H1 (cell line): Measurements from ENCODE around the gene ING4.
A peak's percentile ranks its signal among the peaks of the same experiment; 100 is the strongest.

ENCODE experiments used
- BRCA1 ChIP-seq: IDR thresholded peaks from 2 replicates; pipeline ENCODE4 v1.6.1; 2012; ENCODE audit warnings: low read depth, low read length, improper control_type of control experiment
- CBX8 ChIP-seq: fragments of 300-800, 300-1000 bp; sonication (generic); IDR thresholded peaks from 2 replicates; pipeline ENCODE4 v1.7.1; 2016; ENCODE audit warnings: low read depth, low read length, borderline replicate concordance
- EP300 ChIP-seq, 2 experiments: IDR thresholded peaks; 1 replicate in 1 of 2; 2 replicates in 1 of 2; pipeline ENCODE4 v1.6.1; 2011 to 2012; ENCODE audit warnings: low read depth in 2 of 2, low read length in 2 of 2, mild to moderate bottlenecking in 2 of 2, borderline replicate concordance in 1 of 2, inconsistent platforms in 1 of 2, moderate library complexity in 1 of 2
- NRF1 ChIP-seq: IDR thresholded peaks from 2 replicates; pipeline ENCODE4 v1.6.1; 2011; ENCODE audit warnings: mild to moderate bottlenecking, low read depth, low read length, improper control_type of control experiment
- POLR2A ChIP-seq, 2 experiments: IDR thresholded peaks; 1 replicate in 1 of 2; 2 replicates in 1 of 2; pipeline ENCODE4 v1.6.1; 2011; ENCODE audit warnings: low read depth in 2 of 2, low read length in 2 of 2, mild to moderate bottlenecking in 2 of 2; ENCODE audit errors: control extremely low read depth in 1 of 2
- POLR2AphosphoS5 ChIP-seq: IDR thresholded peaks from 2 replicates; pipeline ENCODE4 v1.6.1; 2011; ENCODE audit warnings: low read depth, low read length
- RAD21 ChIP-seq, 2 experiments: IDR thresholded peaks in 1 of 2; conservative IDR thresholded peaks in 1 of 2; 2 replicates each; pipeline ENCODE4 v1.6.1; 2011; ENCODE audit warnings: low read depth in 2 of 2, low read length in 2 of 2, improper control_type of control experiment in 1 of 2, inconsistent platforms in 1 of 2, mild to moderate bottlenecking in 1 of 2, moderate library complexity in 1 of 2
- RFX5 ChIP-seq: IDR thresholded peaks from 2 replicates; pipeline ENCODE4 v1.6.1; 2011; ENCODE audit warnings: low read depth, low read length, improper control_type of control experiment, borderline replicate concordance
- SP1 ChIP-seq: IDR thresholded peaks from 2 replicates; pipeline ENCODE4 v1.6.1; 2011; ENCODE audit warnings: low read depth, low read length
- YY1 ChIP-seq: IDR thresholded peaks from 2 replicates; pipeline ENCODE4 v1.6.1; 2011; ENCODE audit warnings: low read depth, mild to moderate bottlenecking, low read length
- TF ChIP-seq, protein P1 (sequence below), 3 experiments: IDR thresholded peaks; 1 replicate in 2 of 3; 2 replicates in 1 of 3; pipeline versions ENCODE4 v1.5.1 to v1.6.1; 2011; ENCODE audit warnings: low read length in 3 of 3, mild to moderate bottlenecking in 3 of 3, inconsistent platforms in 2 of 3, low read depth in 1 of 3, moderate library complexity in 1 of 3; ENCODE audit not compliant: insufficient read depth in 1 of 3; ENCODE audit errors: control extremely low read depth in 1 of 3
- TF ChIP-seq, protein P2 (sequence below): IDR thresholded peaks from 2 replicates; pipeline ENCODE4 v1.6.1; 2012; ENCODE audit warnings: inconsistent platforms

DNA sequence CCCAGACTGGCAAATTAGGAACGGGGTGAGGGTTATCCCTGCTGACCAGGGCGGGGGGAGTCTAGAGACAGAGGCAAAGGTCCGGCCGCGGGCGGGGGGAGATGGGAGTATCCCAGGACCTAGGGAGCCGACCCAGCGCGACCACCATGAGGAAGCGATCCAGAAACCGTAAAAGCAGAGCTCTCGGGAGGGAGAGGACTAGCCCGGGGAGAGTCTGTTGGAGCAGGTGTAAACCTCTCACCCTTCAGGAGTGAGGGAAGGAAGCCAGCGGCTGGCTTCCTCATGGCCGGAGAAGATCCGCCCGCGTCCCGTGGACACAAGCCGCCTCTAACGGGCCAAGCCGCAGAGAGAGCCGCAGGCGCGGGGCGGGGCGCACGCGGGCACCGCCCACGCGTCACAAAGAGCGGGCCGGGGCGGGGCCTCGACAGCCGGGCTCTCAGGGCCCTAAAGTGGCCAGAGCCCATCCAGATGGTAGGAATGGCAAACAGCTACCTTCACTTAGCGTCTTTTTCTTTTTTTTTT lies 15.8 kb downstream of the ING4 start, which contains the start of gene ACRBP:
- TF ChIP-seq RFX5, result no peak
- no peak for TF ChIP-seq YY1
- no peak for TF ChIP-seq EP300 (IDR thresholded peaks at IDR 0.05; ENCODE audit: borderline replicate concordance in 1 of 2, low read depth in 2 of 2, low read length in 2 of 2)
- TF ChIP-seq, protein P1, sequence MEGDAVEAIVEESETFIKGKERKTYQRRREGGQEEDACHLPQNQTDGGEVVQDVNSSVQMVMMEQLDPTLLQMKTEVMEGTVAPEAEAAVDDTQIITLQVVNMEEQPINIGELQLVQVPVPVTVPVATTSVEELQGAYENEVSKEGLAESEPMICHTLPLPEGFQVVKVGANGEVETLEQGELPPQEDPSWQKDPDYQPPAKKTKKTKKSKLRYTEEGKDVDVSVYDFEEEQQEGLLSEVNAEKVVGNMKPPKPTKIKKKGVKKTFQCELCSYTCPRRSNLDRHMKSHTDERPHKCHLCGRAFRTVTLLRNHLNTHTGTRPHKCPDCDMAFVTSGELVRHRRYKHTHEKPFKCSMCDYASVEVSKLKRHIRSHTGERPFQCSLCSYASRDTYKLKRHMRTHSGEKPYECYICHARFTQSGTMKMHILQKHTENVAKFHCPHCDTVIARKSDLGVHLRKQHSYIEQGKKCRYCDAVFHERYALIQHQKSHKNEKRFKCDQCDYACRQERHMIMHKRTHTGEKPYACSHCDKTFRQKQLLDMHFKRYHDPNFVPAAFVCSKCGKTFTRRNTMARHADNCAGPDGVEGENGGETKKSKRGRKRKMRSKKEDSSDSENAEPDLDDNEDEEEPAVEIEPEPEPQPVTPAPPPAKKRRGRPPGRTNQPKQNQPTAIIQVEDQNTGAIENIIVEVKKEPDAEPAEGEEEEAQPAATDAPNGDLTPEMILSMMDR (IDR thresholded peaks at IDR 0.05; ENCODE audit: control extremely low read depth in 1 of 3, insufficient read depth in 1 of 3, low read depth in 1 of 3, low read length in 3 of 3), result no peak
- no peak for TF ChIP-seq SP1
- no peak for TF ChIP-seq RAD21 (IDR thresholded peaks at IDR 0.05 in 1 of 2, conservative IDR thresholded peaks at IDR 0.05 in 1 of 2; ENCODE audit: low read depth in 2 of 2, low read length in 2 of 2)
- TF ChIP-seq, protein P2, sequence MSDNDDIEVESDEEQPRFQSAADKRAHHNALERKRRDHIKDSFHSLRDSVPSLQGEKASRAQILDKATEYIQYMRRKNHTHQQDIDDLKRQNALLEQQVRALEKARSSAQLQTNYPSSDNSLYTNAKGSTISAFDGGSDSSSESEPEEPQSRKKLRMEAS, result peak; percentile 40
- TF ChIP-seq POLR2A (IDR thresholded peaks at IDR 0.05; ENCODE audit: control extremely low read depth in 1 of 2, low read depth in 2 of 2, low read length in 2 of 2), result no peak
- no peak for TF ChIP-seq NRF1
- no peak for TF ChIP-seq CBX8
- no peak for TF ChIP-seq POLR2AphosphoS5
- TF ChIP-seq BRCA1, result no peak
